Amniotic epithelial cell (primary cell): Measurements from ENCODE around the gene SI.
"Not testable (repeated sequence)": the region's sequence is repeated elsewhere in the genome, so short reads cannot be mapped to it uniquely, and the experiment has no call there.

Experiments
- DNase-seq: peaks from one replicate; pipeline ENCODE4 v3.0.0-alpha.2; 2010; ENCODE audit warnings: low read depth

The SI gene

DNA sequence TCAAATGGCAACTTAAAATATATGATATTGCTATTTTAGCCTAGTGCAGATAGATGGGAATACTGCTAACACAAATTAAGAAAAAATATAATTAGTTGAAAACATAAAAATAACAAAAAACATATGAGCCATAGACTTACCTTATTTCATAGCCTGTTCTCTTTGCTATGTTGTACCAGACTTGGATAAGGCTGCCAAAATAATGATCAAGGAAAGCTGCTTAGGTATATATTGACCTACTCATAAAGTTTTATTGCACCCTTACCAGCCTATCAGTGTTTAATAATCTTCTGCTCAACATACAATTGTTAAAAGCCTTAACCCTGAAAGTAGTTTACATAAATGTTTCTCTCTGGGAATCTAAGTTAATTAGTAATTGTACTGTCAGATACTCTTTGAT is at the start of gene SI:
Gene SI, minus strand, starts transcription at position 204 of the 400 bp plus-strand sequence. CDS start 2,484 bp downstream, outside the sequence.
- no peak for DNase-seq

DNA sequence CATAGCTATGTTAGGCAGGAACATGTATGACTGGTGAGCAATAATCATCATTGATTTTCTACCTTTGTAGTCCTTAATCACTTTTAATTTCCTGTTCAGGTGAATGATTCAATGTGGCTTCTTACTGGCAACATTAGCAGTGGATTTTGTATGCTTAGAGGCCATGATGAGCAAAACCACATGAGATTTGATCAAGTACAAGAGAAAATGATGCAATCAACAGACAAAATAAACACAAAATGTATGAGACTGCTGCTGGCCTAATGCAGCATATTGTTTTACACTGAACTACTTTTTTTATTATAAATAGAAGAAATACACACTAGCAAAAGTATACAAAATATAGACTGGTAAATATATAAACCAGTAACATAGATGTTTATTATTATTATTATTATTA is 47.5 kb upstream of the SI start:
- DNase-seq: peak; percentile 7

DNA sequence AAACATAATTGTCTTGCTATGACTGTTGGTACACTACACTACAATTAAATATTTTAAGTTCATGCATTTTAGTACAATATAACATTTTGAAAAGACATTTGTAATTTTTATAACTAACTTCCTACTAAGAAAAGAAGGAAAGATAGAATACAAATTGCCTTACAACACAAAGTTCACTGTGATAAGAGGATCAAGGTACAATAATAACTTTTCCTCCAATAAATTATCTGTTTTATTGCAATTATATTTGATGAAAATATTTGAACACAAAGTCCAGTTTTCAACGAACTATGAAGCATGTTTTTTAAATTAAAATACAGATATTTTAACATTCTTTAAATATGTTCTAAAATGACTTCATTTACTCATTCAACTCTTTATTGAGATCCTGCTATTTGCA is 33.1 kb upstream of the SI start:
- no peak for DNase-seq

DNA sequence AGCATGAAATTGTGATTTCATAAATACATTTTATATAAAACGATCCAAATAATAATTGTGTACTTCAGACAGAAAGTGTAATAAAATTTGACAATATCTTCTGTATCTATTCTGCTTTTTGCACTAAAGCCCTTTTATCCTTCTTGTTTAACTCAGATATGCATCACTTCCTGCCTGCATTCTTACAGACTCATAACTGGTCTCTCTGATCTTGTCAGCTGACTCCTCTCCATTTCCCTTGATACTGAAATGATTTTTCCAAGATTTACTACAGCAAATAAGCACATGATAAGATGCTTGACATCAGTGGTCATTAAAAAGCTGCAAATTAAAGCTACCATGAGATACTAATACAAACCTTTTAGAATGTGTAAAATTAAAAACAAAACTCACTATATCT is 25.3 kb upstream of the SI start:
- peak; percentile 1 for DNase-seq

DNA sequence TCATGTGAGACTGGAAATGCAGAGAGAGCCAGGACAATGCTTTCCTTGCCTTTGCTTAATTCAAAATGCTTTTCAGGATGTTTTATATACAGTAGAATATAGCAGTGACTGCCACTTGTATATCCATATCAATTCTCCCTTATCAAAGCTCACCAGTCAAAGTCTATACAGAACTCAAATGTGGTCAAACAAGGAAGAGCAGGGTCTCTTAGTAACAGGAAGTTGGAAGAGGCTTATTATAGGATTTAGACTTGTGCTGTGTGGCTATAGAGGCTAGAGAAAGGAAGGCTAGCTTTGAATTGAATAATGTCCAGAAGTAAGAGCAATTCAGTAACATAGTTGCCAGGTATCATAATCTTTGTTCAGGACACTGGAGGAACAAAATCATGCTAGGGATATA is 4.4 kb upstream of the SI start:
- no peak for DNase-seq

DNA sequence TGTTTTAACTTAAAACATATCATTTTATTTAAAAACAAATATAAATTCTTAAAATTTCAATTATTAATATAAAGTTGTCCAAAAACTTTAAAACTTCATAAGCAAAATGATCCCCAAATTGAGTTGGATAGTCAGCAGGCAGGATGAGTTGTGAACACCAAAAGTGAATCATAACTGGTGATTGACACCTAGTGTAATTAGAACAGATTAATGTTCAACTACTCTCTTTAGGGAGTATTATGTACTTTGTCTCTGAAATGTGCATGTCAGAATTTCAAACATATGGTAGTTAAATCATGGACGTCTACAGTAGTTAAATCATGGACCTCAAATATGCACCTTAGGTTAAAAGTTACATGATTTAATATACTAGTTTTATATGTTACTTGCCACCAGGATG is 2.9 kb upstream of the SI start:
- DNase-seq: no peak

DNA sequence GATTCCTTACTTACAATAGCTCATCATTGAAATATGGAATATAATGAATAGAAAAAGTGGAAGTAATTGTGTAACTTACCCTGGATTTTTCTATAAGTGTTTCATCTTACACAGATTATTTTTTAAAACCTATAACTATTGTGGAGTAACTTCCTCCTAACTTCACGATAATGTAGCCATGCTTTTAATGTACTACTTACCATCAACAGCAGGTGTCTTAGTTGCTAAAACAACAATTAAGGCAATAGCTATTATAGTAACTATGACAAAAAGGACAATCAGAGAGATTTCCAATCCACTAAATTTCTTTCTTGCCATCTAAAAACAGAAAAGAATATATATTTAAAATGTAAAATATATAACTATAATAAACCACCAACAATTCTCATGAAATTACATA is 2.6 kb downstream of the SI start:
- no peak for DNase-seq

DNA sequence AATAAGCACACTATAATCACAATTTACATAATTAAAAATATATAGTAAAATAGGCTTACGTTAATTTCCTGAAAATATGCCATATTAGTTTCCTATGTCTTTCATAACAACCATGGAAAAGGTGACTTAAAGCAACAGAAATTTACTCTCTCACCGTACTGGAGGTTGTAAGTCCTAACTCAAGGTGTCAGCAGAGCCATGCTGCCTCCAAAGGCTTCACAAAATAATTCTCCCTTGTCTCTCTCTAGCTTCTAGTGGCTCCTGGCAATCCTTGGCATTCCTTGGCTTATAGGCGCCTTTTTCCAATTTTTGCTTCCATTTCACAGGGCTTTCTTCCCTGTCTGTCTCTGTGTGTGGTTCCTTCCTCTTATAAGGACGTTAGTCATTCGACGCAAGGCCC is 7.6 kb downstream of the SI start:
- DNase-seq: no peak

DNA sequence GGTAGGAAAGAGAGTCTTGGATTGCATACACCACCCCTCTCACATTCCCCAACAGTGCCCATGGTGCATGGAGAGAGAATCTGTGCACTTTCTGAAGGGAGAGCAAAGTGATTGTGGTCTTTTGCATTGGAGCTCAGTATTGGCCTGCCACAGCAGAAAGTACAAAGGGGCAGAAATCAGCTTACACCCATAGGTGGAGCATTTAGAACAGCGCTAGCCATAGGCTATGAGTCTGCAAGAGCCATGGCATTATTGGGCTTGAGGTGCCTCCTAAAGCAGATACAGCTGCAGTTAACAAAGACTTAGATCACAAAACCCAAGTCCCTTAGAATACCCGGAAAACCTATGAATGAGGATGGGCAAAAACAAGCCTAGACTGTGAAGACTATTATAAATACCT is 21.8 kb downstream of the SI start:
- DNase-seq: no peak

DNA sequence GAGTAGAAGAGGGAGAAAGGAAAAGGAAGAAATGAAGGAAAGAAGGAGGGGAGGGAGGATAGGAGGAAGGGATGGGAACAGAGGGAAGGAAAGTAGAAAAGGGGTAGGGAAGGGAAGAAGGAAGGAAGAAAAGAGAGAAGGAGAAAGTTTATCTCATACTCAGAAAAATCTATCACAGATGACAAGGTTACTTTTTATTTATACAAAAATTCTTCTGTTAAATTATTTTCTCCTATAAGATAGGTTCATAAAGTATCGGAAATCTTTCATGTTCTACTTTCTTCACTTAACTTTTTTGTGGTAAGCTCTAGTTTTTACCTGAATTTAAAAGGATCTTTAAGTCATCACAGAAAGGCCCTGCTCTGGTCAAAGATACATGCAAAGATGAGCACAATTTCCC is 38.1 kb downstream of the SI start:
- no peak for DNase-seq

DNA sequence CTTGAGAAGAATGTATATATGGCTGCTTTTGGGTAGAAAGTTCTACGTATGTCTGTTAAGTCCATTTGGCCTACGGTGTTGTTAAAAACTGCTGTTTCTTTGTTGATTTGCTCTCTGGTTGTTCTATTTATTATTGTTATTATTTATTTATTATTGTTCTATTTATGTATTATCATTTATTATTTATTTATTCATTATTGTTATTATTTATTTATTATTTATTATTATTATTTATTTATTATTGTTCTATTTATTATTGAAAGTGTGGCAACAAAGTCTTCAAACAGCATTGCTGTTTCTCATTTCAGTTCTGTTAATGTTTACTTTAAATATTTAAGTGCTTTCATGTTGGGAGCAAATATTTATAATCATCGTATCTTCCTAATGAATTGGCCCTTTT is 66.7 kb downstream of the SI start:
- DNase-seq: no peak

DNA sequence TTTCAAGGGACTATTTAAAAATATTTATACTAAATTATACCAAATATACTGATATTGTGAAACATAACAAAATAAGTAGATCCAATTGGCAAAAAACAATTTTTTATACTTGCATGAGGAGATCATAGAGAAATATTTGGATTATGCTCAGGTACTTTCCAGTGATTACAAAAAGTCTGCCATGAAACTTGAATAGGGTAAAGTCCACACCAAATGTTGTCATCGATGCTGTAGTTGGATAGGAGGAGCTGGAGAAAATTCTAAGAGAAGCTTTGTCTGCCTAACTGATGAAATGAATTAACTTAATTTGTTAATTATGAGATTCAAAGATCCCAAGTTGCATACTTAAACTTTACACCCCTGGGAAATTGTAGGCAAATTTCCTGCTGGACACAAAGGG is 93.3 kb downstream of the SI start:
- no peak for DNase-seq

DNA sequence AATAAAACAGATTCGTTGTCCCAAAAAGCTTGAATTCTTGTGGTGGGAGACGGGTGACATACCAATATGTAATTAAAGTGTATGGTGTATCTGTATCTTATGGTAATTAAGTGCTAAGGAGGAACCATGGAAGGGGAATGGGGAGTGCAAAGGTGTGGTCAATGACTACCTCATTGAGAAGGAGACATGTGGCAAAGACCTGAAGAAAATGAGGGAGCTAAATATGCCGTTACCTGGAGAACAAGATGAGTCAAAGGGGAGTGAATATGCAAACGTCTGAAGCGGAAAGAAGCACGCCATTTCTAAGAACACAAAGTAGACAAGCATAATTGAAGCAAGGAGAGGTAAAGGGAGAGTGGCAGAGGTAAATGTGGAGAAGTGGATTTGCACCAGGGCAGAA is 115.7 kb downstream of the SI start:
- no peak for DNase-seq

DNA sequence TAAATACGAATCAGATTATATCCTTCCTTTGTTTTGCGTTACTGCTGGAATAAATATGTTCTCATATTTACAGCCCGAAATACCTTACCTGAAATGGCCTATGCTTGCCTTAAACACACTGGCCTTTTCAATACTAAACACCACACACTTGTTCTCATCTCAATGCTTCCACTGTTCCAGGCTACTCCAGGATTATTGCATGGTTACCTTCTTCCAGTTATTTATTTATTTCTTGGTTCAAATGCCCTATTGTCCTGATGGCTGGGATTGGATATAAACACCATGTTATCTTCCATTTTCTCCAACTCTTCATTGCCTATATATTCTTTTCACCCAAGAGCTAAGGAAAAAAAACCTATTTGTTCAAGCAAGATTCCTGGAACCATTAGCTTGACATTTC is 125.3 kb downstream of the SI start:
- no peak for DNase-seq

DNA sequence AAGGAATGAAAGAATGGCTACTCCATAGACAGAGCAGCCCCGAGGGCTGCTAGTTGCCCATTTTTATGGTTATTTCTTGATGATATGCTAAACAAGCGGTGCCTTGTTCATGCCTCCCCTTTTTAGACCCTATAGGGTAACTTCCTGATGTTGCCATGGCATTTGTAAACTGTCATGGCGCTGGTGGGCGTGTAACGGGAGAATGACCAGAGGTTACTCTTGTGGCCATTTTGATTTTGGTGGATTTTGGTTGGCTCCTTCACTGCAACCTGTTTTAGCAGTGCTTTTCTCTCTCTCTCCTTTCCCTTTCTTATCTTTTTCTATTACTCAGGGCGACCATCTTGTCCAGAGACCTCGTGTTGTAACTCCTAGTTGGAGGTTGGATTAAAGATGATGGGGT is 126.9 kb downstream of the SI start:
- not testable (repeated sequence) for DNase-seq

DNA sequence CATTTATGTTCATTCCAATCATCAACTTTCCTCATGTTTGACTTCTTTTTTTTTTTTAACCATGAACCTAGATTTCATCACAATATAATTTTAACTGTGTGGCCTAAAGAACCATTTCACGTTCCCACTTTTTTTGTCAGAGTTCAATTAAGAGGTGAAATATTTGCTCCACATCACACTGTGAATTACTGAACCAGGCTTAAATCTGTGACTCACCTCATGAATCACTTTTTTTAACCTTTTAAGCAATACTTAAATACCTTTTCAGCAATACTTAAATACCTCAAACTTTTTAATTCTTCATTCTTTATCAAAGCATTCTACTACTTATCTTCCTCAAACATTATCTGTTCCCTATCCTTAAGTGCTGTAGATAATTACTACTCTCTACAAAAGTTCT is 137.6 kb downstream of the SI start:
- DNase-seq: peak; percentile 39

DNA sequence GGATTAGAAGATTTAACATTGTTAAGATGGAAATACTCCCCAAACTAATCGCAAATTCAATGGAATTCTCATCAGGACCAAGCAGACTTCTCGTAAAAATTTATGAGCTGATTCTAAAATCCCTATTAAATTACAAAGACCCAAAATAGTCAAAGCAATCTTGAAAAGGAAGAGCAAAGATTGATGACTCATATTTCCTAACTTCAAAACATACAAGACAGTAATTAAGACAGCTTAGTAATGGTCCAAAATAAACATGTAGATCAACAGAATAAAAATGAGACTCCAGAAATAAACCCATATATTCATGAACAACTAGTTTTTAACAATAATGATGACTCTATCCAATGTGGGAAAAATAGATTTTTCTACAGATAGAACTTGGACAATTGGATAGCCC is 148.7 kb downstream of the SI start:
- DNase-seq: no peak
